ENCODE measurements around the gene WNT11.
A peak's percentile ranks its signal among the peaks of the same experiment; 100 is the strongest.

The WNT11 gene

GRCh38 chr11:76218449-76219178 lies 12.3 kb upstream of the WNT11 start:
- no peaks in the 10 kb centered on the region for H3K9me3 ChIP-seq (ENCODE audit: control insufficient read depth, insufficient read depth, low read length)
- H3K4me3 ChIP-seq (ENCODE audit: low read length), result no peak overlapping the region
- no peak overlapping the region for H3K27ac ChIP-seq (ENCODE audit: low read length)
- H3K27me3 ChIP-seq (ENCODE audit: control insufficient read depth, insufficient read depth, low read length), result 0 out of 2 replicates have a peak, but pooled peaks cover 2% of the 10 kb centered on the region
- no CpG with 5 or more reads among the region's 9 CpGs for WGBS (ENCODE audit: insufficient coverage, insufficient read length)
- no peak for DNase-seq (ENCODE audit: low read depth, low spot score)
- no peaks in the 10 kb centered on the region; the same call in 1 of the 2 replicates for H3K36me3 ChIP-seq (ENCODE audit: control insufficient read depth, insufficient read depth, low read length)
- H3K4me1 ChIP-seq (ENCODE audit: control insufficient read depth, insufficient read depth, low read length), result no peaks in the 10 kb centered on the region; the same call in 1 of the 2 replicates

- Histone ChIP-seq H3K4me1 (ENCODE audit: control insufficient read depth, insufficient read depth, low read length) (no peaks in the 10 kb centered on the region; the same call in 1 of the 2 replicates), H3K36me3 (ENCODE audit: control insufficient read depth, insufficient read depth, low read length) (no peaks in the 10 kb centered on the region; the same call in 1 of the 2 replicates), H3K27me3 (ENCODE audit: control insufficient read depth, insufficient read depth, low read length) (peaks cover 2% of the 10 kb centered on the region; the same call in 1 of the 2 replicates), H3K27ac (ENCODE audit: low read length) (no peak overlapping the region), H3K9me3 (ENCODE audit: control insufficient read depth, insufficient read depth, low read length) (no peaks in the 10 kb centered on the region), H3K4me3 (ENCODE audit: low read length) (no peak overlapping the region)
- no CpG with 5 or more reads among the region's 8 CpGs for WGBS (ENCODE audit: insufficient coverage, insufficient read length)
- no peak for DNase-seq (ENCODE audit: low read depth, low spot score)
Measured at GRCh38 chr11:76217653-76218160, 11.4 kb upstream of the WNT11 start.

GRCh38 chr11:76216536-76217325 lies 10.4 kb upstream of the WNT11 start:
- H3K4me1 ChIP-seq (ENCODE audit: control insufficient read depth, insufficient read depth, low read length), result no peaks in the 10 kb centered on the region; the same call in 1 of the 2 replicates
- no peak overlapping the region for H3K27ac ChIP-seq (ENCODE audit: low read length)
- no peaks in the 10 kb centered on the region for H3K9me3 ChIP-seq (ENCODE audit: control insufficient read depth, insufficient read depth, low read length)
- H3K4me3 ChIP-seq (ENCODE audit: low read length), result no peak overlapping the region
- DNase-seq (ENCODE audit: low read depth, low spot score), result no peak
- H3K27me3 ChIP-seq (ENCODE audit: control insufficient read depth, insufficient read depth, low read length), result peaks cover 7% of the 10 kb centered on the region
- H3K36me3 ChIP-seq (ENCODE audit: control insufficient read depth, insufficient read depth, low read length), result no peaks in the 10 kb centered on the region; the same call in 1 of the 2 replicates
- no CpG with 5 or more reads among the region's 9 CpGs for WGBS (ENCODE audit: insufficient coverage, insufficient read length)

- Histone ChIP-seq H3K4me1 (ENCODE audit: control insufficient read depth, insufficient read depth, low read length) (peaks cover 2% of the 10 kb centered on the region), H3K9me3 (ENCODE audit: control insufficient read depth, insufficient read depth, low read length) (no peaks in the 10 kb centered on the region), H3K4me3 (ENCODE audit: low read length) (no peak overlapping the region), H3K27me3 (ENCODE audit: control insufficient read depth, insufficient read depth, low read length) (peaks cover 15% of the 10 kb centered on the region), H3K36me3 (ENCODE audit: control insufficient read depth, insufficient read depth, low read length) (no peaks in the 10 kb centered on the region; the same call in 1 of the 2 replicates), H3K27ac (ENCODE audit: low read length) (no peak overlapping the region)
- DNase-seq (ENCODE audit: low read depth, low spot score), result no peak
- WGBS (ENCODE audit: insufficient coverage, insufficient read length), result no CpG with 5 or more reads among the region's 6 CpGs
Measured at GRCh38 chr11:76215941-76216340, 9.6 kb upstream of the WNT11 start.

- no peak for DNase-seq (ENCODE audit: low read depth, low spot score)
- WGBS (ENCODE audit: insufficient coverage, insufficient read length), result no CpG with 5 or more reads among the region's 7 CpGs
- H3K4me1 ChIP-seq (ENCODE audit: control insufficient read depth, insufficient read depth, low read length), result peaks cover 3% of the 10 kb centered on the region
- no peaks in the 10 kb centered on the region for H3K9me3 ChIP-seq (ENCODE audit: control insufficient read depth, insufficient read depth, low read length)
- H3K36me3 ChIP-seq (ENCODE audit: control insufficient read depth, insufficient read depth, low read length), result no peaks in the 10 kb centered on the region; the same call in 1 of the 2 replicates
- H3K27me3 ChIP-seq (ENCODE audit: control insufficient read depth, insufficient read depth, low read length), result peaks cover 22% of the 10 kb centered on the region
- H3K27ac ChIP-seq (ENCODE audit: low read length), result no peak overlapping the region
- H3K4me3 ChIP-seq (ENCODE audit: low read length), result no peak overlapping the region
Measured at GRCh38 chr11:76214968-76215548, 8.8 kb upstream of the WNT11 start.

- no peaks in the 10 kb centered on the region for H3K9me3 ChIP-seq (ENCODE audit: control insufficient read depth, insufficient read depth, low read length)
- no peak overlapping the region for H3K27ac ChIP-seq (ENCODE audit: low read length)
- no peak overlapping the region for H3K4me3 ChIP-seq (ENCODE audit: low read length)
- H3K4me1 ChIP-seq (ENCODE audit: control insufficient read depth, insufficient read depth, low read length), result peaks cover 3% of the 10 kb centered on the region
- no peaks in the 10 kb centered on the region; the same call in 1 of the 2 replicates for H3K36me3 ChIP-seq (ENCODE audit: control insufficient read depth, insufficient read depth, low read length)
- peaks cover 30% of the 10 kb centered on the region for H3K27me3 ChIP-seq (ENCODE audit: control insufficient read depth, insufficient read depth, low read length)
- no CpG with 5 or more reads among the region's 5 CpGs for WGBS (ENCODE audit: insufficient coverage, insufficient read length)
- DNase-seq (ENCODE audit: low read depth, low spot score), result no peak
Measured at GRCh38 chr11:76214186-76214585, 7.9 kb upstream of the WNT11 start.

- no CpG with 5 or more reads among the region's 7 CpGs for WGBS (ENCODE audit: insufficient coverage, insufficient read length)
- DNase-seq (ENCODE audit: low read depth, low spot score), result no peak
- H3K4me1 ChIP-seq (ENCODE audit: control insufficient read depth, insufficient read depth, low read length), result peaks cover 7% of the 10 kb centered on the region
- no peaks in the 10 kb centered on the region; the same call in 1 of the 2 replicates for H3K36me3 ChIP-seq (ENCODE audit: control insufficient read depth, insufficient read depth, low read length)
- H3K27ac ChIP-seq (ENCODE audit: low read length), result no peak overlapping the region
- H3K9me3 ChIP-seq (ENCODE audit: control insufficient read depth, insufficient read depth, low read length), result no peaks in the 10 kb centered on the region
- peaks cover 45% of the 10 kb centered on the region for H3K27me3 ChIP-seq (ENCODE audit: control insufficient read depth, insufficient read depth, low read length)
- no peak overlapping the region for H3K4me3 ChIP-seq (ENCODE audit: low read length)
Measured at GRCh38 chr11:76212086-76213035, 6.1 kb upstream of the WNT11 start.

- Histone ChIP-seq H3K4me3 (ENCODE audit: low read length) (peak overlapping the region; percentile 39; the same call in 1 of the 2 replicates), H3K9me3 (ENCODE audit: control insufficient read depth, insufficient read depth, low read length) (no peaks in the 10 kb centered on the region), H3K27ac (ENCODE audit: low read length) (no peak overlapping the region), H3K27me3 (ENCODE audit: control insufficient read depth, insufficient read depth, low read length) (peaks cover 53% of the 10 kb centered on the region), H3K4me1 (ENCODE audit: control insufficient read depth, insufficient read depth, low read length) (peaks cover 7% of the 10 kb centered on the region), H3K36me3 (ENCODE audit: control insufficient read depth, insufficient read depth, low read length) (no peaks in the 10 kb centered on the region; the same call in 1 of the 2 replicates)
- no CpG with 5 or more reads among the region's 35 CpGs for WGBS (ENCODE audit: insufficient coverage, insufficient read length)
- DNase-seq (ENCODE audit: low read depth, low spot score), result no peak
Measured at GRCh38 chr11:76210931-76211851, 4.9 kb upstream of the WNT11 start.

Measured in iPS DF 6.9 (cell line).